Measurements from ENCODE around the gene SPA17. TPM values are rescaled to one million over a fixed set of nuclear protein-coding genes. Genes with fewer than 3 reads are reported as not detected.

The SPA17 gene
- 53.3 and 67.2 TPM in 2 replicates for total RNA-seq (ENCODE audit: low replicate concordance)

GRCh38 chr11:124673333-124674167, at the start of gene SPA17, which contains the start of gene SIAE:
Gene SPA17 (plus strand): TSS chr11:124673904. CDS start chr11:124675265, 1,361 bp downstream.
Gene SIAE (minus strand): TSS chr11:124673739. CDS start chr11:124673708, 31 bp downstream.
- Histone ChIP-seq H3K4me2 (peak within 1 kb of the TSS; percentile 94), H2AFZ (replicated peaks) (peak within 1 kb of the TSS; percentile 86)

GRCh38 chr11:124625504-124626168, 48.1 kb upstream of the SPA17 start:
- no peak overlapping the region for H3K4me2 ChIP-seq
- DNase-seq (ENCODE audit: low spot score): no peak
- H3K4me3 Mint-ChIP-seq: peak overlapping the region; percentile 41
- H3K27ac ChIP-seq: no peak overlapping the region
- H2AFZ ChIP-seq (replicated peaks): no peak overlapping the region
- H3K4me3 ChIP-seq: no peak overlapping the region
- TF ChIP-seq EZH2 (IDR thresholded peaks at IDR 0.05) (no peak), EZH2phosphoT487 (IDR thresholded peaks at IDR 0.05) (no peak), CTCF (IDR thresholded peaks at IDR 0.05) (no peak)
- H3K27me3 Mint-ChIP-seq (ENCODE audit: insufficient read depth, low read depth): peaks cover 2% of the 10 kb centered on the region
- peaks cover 18% of the 10 kb centered on the region for H3F3A ChIP-seq (ENCODE audit: low read depth)
- peaks cover 14% of the 10 kb centered on the region for H3K36me3 Mint-ChIP-seq
- peaks cover 6% of the 10 kb centered on the region for H3K36me3 ChIP-seq
- H3K9ac ChIP-seq: no peak overlapping the region
- peaks cover 12% of the 10 kb centered on the region for H4K20me1 ChIP-seq (ENCODE audit: low read depth)
- peaks cover 17% of the 10 kb centered on the region for H3K4me1 ChIP-seq
- H3K79me2 ChIP-seq (ENCODE audit: low read depth): peaks cover 25% of the 10 kb centered on the region
- H3K27ac Mint-ChIP-seq: no peak overlapping the region
- peaks cover 8% of the 10 kb centered on the region for H3K27me3 ChIP-seq
- H3K9me3 ChIP-seq (ENCODE audit: low read depth): no peaks in the 10 kb centered on the region
- H3K4me1 Mint-ChIP-seq: peaks cover 16% of the 10 kb centered on the region
- no peaks in the 10 kb centered on the region for H3K9me3 Mint-ChIP-seq

More at GRCh38 chr11:124673333-124674167, at the start of gene SPA17, which contains the start of gene SIAE:
- Histone ChIP-seq H3K4me1 (no peaks in the 10 kb centered on the region), H3K9me3 (ENCODE audit: low read depth) (no peaks in the 10 kb centered on the region), H3K79me2 (ENCODE audit: low read depth) (no peaks in the 10 kb centered on the region), H3K9ac (peak within 1 kb of the TSS; percentile 29), H3F3A (ENCODE audit: low read depth) (peaks cover 6% of the 10 kb centered on the region), H3K36me3 (no peaks in the 10 kb centered on the region), H4K20me1 (ENCODE audit: low read depth) (peaks cover 5% of the 10 kb centered on the region), H3K27ac (no peak within 1 kb of the TSS), H3K27me3 (peaks cover 41% of the 10 kb centered on the region), H3K4me3 (peak within 1 kb of the TSS; percentile 71)
- Mint-ChIP-seq H3K27me3 (ENCODE audit: insufficient read depth, low read depth) (peaks cover 4% of the 10 kb centered on the region), H3K9me3 (peaks cover 2% of the 10 kb centered on the region), H3K4me1 (peaks cover 20% of the 10 kb centered on the region), H3K27ac (peak within 1 kb of the TSS; percentile 96), H3K36me3 (peaks cover 11% of the 10 kb centered on the region), H3K4me3 (peak within 1 kb of the TSS; percentile 94)
- peak; percentile 94 for DNase-seq (ENCODE audit: low spot score)
- TF ChIP-seq CTCF (IDR thresholded peaks at IDR 0.05) (no peak), EZH2phosphoT487 (IDR thresholded peaks at IDR 0.05) (no peak), EZH2 (IDR thresholded peaks at IDR 0.05) (peak; percentile 66)

GRCh38 chr11:124627546-124627945, 46.2 kb upstream of the SPA17 start:
- peaks cover 12% of the 10 kb centered on the region for H4K20me1 ChIP-seq (ENCODE audit: low read depth)
- no peak overlapping the region for H3K4me3 ChIP-seq
- H3K36me3 ChIP-seq: peaks cover 6% of the 10 kb centered on the region
- H3K9me3 Mint-ChIP-seq: no peaks in the 10 kb centered on the region
- H3K27me3 ChIP-seq: no peaks in the 10 kb centered on the region
- H3K79me2 ChIP-seq (ENCODE audit: low read depth): peaks cover 25% of the 10 kb centered on the region
- peaks cover 20% of the 10 kb centered on the region for H3K36me3 Mint-ChIP-seq
- peaks cover 10% of the 10 kb centered on the region for H3K4me1 ChIP-seq
- no peak overlapping the region for H3K4me3 Mint-ChIP-seq
- H3K9me3 ChIP-seq (ENCODE audit: low read depth): no peaks in the 10 kb centered on the region
- no peak overlapping the region for H3K27ac ChIP-seq
- DNase-seq (ENCODE audit: low spot score): no peak
- H3K27me3 Mint-ChIP-seq (ENCODE audit: insufficient read depth, low read depth): no peaks in the 10 kb centered on the region
- TF ChIP-seq CTCF (IDR thresholded peaks at IDR 0.05) (no peak), EZH2 (IDR thresholded peaks at IDR 0.05) (no peak), EZH2phosphoT487 (IDR thresholded peaks at IDR 0.05) (no peak)
- no peak overlapping the region for H3K9ac ChIP-seq
- peaks cover 8% of the 10 kb centered on the region for H3F3A ChIP-seq (ENCODE audit: low read depth)
- no peak overlapping the region for H3K4me2 ChIP-seq
- H3K27ac Mint-ChIP-seq: no peak overlapping the region
- H3K4me1 Mint-ChIP-seq: peaks cover 9% of the 10 kb centered on the region
- H2AFZ ChIP-seq (replicated peaks): no peak overlapping the region
